ENCODE results near the gene SLC45A1. TPM values are rescaled to one million over a fixed set of nuclear protein-coding genes. Genes with fewer than 3 reads are reported as not detected.
A peak's percentile ranks its signal among the peaks of the same experiment; 100 is the strongest.
"Not testable (repeated sequence)": the region's sequence is repeated elsewhere in the genome, so short reads cannot be mapped to it uniquely, and the experiment has no call there.

The SLC45A1 gene
- 1.0 and 4.8 TPM in 2 replicates for total RNA-seq (2012; rRNA removed)

DNA sequence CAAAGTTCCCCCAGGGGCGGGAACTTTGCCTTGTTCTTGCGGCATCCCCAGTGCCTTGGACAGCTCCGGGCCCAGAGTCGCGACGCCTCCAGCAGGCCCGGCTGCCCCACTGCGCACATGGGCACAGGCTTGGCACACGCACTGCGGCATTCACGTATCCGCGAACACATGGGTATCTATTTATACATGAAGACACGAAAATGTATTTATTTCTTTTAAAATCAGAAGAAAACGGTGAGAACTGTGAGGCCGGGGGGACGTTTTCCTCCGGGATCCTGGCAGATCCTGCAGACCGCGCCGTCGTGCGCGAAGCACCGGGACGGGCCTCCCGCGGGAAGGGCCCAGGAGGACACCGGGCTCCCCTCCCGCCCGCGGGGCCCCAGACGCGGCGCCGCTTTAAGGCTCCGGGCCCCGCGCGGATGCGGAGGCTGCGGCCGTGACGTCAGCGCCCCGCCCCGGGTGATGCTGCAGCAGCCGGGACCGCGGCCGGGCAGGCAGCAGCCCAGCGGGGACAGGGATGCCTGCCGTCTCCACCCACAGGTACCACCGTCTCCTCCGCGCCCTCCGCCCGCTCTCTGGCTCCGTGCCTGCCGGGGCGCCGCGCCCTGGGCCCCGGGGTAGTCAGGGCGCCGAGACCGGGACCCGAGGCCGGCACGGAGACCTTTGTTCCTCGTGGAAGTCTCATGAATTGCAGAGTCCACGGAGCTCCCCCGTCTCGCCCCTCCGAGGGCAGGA, at the start of gene SLC45A1:
Gene SLC45A1 (plus strand): TSS at position 468 of the 735 bp plus-strand sequence. CDS start 6,216 bp downstream, outside the sequence.
- H3K4me2 ChIP-seq (ENCODE audit: low read length) = peak within 1 kb of the TSS; percentile 91
- peaks cover 15% of the 10 kb centered on the region for H3K4me1 ChIP-seq (ENCODE audit: control insufficient read depth, insufficient read depth, low read length)
- H3K9me3 ChIP-seq (replicated peaks; ENCODE audit: low read length) = no peaks in the 10 kb centered on the region
- no peaks in the 10 kb centered on the region for H3K27me3 ChIP-seq (ENCODE audit: control insufficient read depth, insufficient read depth, low read length)
- H3K36me3 ChIP-seq (ENCODE audit: insufficient read depth, low read length) = no peaks in the 10 kb centered on the region
- peak within 1 kb of the TSS; percentile 85 for H3K4me3 ChIP-seq (ENCODE audit: low read length)
- peak within 1 kb of the TSS; percentile 82 for H3K9ac ChIP-seq (ENCODE audit: low read depth, low read length)

DNA sequence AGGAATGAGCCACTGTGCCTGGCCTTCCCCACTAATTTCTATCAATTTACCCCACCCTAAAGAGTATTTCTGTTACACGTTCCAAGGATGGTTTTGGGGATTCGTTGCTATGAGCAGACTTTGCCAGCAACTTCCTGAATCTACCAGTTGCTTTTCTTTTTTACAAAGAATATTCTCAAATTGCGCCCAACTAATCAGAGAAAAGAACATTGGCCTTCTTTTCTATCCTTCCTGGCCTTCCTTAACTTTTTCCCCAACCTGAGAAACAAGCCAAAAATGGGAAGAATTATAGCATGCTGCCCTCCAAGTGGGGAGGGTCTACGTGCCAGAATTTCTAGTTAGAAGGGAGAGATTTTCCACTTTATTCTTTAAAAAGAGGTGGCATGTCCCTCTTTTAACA, 44.9 kb upstream of the SLC45A1 start:
- no peaks in the 10 kb centered on the region for H3K27me3 ChIP-seq (ENCODE audit: control insufficient read depth, insufficient read depth, low read length)
- H3K4me3 ChIP-seq (ENCODE audit: low read length) = no peak overlapping the region
- H3K4me2 ChIP-seq (ENCODE audit: low read length) = no peak overlapping the region

DNA sequence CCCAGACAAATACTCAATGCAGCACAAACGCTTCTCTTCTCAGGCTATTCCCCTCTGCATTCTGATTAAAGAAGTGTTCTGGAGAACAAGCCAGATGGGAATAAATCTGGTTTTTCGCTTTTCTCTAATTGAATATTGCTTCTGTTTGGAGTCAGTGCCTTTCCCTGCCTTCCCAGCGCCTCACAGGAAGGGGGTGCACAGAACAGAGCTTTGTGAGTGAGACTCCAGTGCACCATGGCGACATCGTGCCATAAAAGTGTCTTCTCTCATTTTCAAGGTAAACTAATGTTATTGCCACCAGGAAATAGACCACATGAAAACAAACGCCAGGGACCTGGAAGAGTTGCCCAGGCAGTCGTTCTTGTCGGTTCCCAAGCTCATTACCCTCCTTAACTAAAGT, 43.6 kb upstream of the SLC45A1 start:
- H3K27me3 ChIP-seq (ENCODE audit: control insufficient read depth, insufficient read depth, low read length) = no peaks in the 10 kb centered on the region
- no peaks in the 10 kb centered on the region for H3K9me3 ChIP-seq (replicated peaks; ENCODE audit: low read length)
- H3K4me1 ChIP-seq (ENCODE audit: control insufficient read depth, insufficient read depth, low read length) = no peaks in the 10 kb centered on the region
- H3K9ac ChIP-seq (ENCODE audit: low read depth, low read length) = no peak overlapping the region
- H3K4me3 ChIP-seq (ENCODE audit: low read length) = no peak overlapping the region
- H3K36me3 ChIP-seq (ENCODE audit: insufficient read depth, low read length) = no peaks in the 10 kb centered on the region
- H3K4me2 ChIP-seq (ENCODE audit: low read length) = no peak overlapping the region

More for the DNA sequence above, 44.9 kb upstream of the SLC45A1 start:
- Histone ChIP-seq H3K4me1 (ENCODE audit: control insufficient read depth, insufficient read depth, low read length) (no peaks in the 10 kb centered on the region), H3K36me3 (ENCODE audit: insufficient read depth, low read length) (no peaks in the 10 kb centered on the region), H3K9ac (ENCODE audit: low read depth, low read length) (no peak overlapping the region), H3K9me3 (replicated peaks; ENCODE audit: low read length) (no peaks in the 10 kb centered on the region)

DNA sequence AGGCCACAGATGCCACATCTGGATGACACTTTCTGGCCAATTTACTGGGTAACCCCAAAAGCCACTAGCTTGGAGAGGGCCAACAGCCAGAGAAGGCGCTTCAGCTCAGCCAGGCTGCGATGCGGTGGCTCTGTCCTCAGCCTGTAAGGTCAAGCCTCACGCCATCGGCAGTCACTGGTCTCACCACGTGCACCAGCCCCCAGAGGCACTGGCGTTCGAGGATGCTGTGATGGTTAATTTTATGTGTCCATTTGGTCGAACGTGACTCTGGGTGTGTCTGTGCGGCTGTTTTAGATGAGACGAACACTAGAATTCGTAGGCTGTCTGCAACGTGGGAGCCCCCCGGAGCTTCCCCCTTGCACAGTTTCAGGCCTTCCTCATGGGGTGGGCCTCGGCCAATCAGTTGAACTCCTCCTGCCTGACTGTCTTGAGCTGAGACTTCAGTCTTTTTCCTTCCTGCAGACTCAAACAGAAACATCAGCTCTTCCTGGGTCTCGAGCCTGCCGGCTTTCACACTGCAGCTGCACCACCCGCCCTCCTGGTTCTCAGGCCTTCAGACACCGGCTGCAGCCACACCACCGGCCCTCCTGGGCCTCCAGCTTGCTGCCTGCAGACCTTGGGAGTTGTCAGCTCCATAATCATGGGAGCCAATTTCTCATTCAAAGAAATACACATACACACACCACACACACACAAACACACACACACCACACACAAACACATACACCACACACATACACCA, 41.6 kb upstream of the SLC45A1 start:
- Histone ChIP-seq H3K4me1 (ENCODE audit: control insufficient read depth, insufficient read depth, low read length) (no peaks in the 10 kb centered on the region), H3K4me2 (ENCODE audit: low read length) (no peak overlapping the region), H3K9ac (ENCODE audit: low read depth, low read length) (no peak overlapping the region), H3K4me3 (ENCODE audit: low read length) (no peak overlapping the region), H3K36me3 (ENCODE audit: insufficient read depth, low read length) (no peaks in the 10 kb centered on the region), H3K9me3 (replicated peaks; ENCODE audit: low read length) (no peaks in the 10 kb centered on the region), H3K27me3 (ENCODE audit: control insufficient read depth, insufficient read depth, low read length) (no peaks in the 10 kb centered on the region)

DNA sequence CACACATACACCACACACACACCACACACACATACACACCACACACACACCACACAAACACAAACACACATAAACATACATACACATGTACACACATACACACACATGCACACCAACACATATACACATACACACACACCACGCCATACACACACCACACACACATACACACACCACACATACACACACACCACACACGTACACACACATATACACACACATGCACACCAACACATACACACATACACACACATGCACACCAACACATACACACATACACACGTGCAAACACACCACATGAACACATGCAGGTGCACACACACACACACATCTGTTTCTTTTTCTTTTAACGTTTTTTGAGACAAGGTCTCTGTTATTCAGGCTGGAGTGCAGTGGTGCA, 41.0 kb upstream of the SLC45A1 start:
- Histone ChIP-seq H3K36me3 (ENCODE audit: insufficient read depth, low read length) (no peaks in the 10 kb centered on the region), H3K27me3 (ENCODE audit: control insufficient read depth, insufficient read depth, low read length) (no peaks in the 10 kb centered on the region), H3K4me1 (ENCODE audit: control insufficient read depth, insufficient read depth, low read length) (no peaks in the 10 kb centered on the region), H3K4me2 (ENCODE audit: low read length) (no peak overlapping the region), H3K9ac (ENCODE audit: low read depth, low read length) (no peak overlapping the region), H3K4me3 (ENCODE audit: low read length) (no peak overlapping the region), H3K9me3 (replicated peaks; ENCODE audit: low read length) (no peaks in the 10 kb centered on the region)

DNA sequence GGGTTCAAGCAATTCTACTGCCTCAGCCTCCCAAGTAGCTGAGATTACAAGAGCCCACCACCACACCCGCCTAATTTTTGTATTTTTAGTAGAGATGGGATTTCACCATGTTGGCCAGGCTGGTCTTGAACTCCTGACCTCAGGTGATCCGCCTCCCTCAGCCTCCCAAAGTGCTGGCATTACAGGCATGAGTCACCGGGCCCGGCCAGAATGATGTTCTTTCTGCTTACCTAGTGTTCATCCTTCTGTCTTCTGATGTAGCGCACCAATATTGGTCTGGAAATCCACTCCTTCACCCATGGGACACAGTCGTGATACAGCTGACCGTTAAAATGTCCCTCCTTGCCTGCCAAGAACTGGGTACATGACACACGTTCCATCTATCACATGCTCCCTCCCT, 39.2 kb upstream of the SLC45A1 start:
- not testable (repeated sequence) for H3K9me3 ChIP-seq (replicated peaks; ENCODE audit: low read length); H3K27me3 ChIP-seq (ENCODE audit: control insufficient read depth, insufficient read depth, low read length); H3K9ac ChIP-seq (ENCODE audit: low read depth, low read length); H3K4me2 ChIP-seq (ENCODE audit: low read length); H3K4me1 ChIP-seq (ENCODE audit: control insufficient read depth, insufficient read depth, low read length); H3K36me3 ChIP-seq (ENCODE audit: insufficient read depth, low read length); H3K4me3 ChIP-seq (ENCODE audit: low read length)

DNA sequence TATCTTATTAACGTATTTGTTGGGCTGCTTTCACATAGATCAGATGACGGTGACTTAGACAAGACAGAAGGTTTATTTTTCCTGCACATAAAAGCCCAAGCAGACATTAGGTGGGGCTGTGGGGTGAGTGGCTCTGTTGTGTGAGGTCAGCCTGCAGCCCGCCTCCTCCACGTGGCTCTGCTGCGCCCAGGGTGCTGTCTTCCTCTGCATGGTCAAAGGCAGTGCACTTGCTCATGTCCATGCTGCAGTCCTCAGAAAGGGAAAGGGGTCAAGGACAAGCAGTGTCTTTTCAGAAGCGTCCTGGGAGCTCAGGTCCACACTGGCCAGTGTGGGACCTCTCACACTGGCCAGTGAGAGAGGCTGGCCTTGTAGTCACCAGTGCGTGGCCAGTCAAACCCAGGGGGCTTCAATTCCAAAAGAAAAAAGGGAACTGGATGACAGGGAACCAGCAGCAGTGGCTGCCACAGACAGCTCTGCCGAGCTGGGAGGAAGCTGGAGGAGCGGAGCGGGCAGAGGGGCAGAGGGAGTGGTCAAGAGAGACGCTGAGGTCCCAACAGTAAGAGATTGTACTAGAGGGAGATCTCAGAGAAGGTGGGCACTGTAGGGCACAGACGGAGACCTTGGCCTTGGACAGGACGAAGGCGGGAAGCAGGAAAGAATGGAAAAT, 35.9 kb upstream of the SLC45A1 start:
- no peak overlapping the region for H3K4me2 ChIP-seq (ENCODE audit: low read length)
- H3K4me3 ChIP-seq (ENCODE audit: low read length) = no peak overlapping the region
- H3K36me3 ChIP-seq (ENCODE audit: insufficient read depth, low read length) = no peaks in the 10 kb centered on the region
- no peak overlapping the region for H3K9ac ChIP-seq (ENCODE audit: low read depth, low read length)
- H3K27me3 ChIP-seq (ENCODE audit: control insufficient read depth, insufficient read depth, low read length) = no peaks in the 10 kb centered on the region
- peaks cover 5% of the 10 kb centered on the region for H3K4me1 ChIP-seq (ENCODE audit: control insufficient read depth, insufficient read depth, low read length)
- no peaks in the 10 kb centered on the region for H3K9me3 ChIP-seq (replicated peaks; ENCODE audit: low read length)

DNA sequence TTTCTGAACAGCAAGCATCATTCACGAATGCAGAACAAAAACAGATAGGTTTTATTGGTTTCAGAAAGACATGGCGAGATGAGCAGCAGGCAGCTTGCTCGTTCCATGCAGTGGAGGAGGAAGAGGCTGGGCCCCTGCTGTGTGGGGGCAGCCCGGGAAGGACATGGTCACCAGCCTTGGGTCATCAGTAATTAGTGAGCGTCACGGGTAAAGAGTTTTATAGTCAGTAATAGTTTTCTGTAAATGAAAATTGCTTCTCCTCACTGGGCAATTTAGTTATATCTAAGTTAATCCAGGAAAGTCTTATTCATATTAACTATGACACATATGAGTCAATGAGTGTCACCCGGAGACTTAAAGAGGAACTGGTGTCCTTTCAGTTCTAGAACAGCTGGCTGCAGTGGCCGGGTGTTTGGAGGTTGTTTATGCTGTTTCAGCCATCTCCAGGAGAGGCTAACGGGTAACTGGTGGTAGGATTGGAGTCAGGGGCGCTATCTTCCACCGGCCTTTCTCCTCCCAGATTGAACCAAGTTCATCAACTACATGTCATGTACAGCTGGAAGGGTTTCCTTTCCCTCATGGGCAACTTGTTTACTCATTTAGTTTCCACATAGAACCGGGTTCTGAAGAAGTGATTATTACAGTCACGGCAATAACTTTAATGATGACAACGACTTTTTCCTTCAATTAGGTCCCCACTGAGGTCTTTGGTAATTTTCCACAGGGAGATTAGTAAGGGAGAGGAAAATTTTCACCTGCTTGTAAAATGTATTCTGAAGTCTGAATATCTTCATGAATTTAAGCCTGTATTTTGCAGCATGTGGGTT, 34.6 kb upstream of the SLC45A1 start:
- H3K9me3 ChIP-seq (replicated peaks; ENCODE audit: low read length) = no peaks in the 10 kb centered on the region

DNA sequence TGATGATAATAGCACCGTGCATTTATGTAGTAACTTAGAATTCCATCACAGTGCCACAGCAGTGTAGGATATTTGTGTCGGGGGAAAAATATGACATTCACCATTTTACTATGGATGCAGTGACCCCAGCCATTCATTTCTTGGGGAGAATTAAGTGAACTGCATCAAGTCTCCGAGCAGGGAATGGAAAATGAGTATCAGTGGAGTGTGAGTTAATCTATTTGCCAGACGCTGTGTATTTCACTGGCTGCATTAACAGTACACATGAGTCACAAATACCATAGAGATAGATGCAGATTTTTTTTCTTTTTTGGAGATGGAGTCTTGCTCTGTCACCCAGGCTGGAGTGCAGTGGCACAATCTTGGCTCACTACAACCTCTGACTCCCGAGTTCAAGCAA, 33.8 kb upstream of the SLC45A1 start:
- no peak overlapping the region for H3K4me2 ChIP-seq (ENCODE audit: low read length)
- H3K9ac ChIP-seq (ENCODE audit: low read depth, low read length) = no peak overlapping the region
- no peaks in the 10 kb centered on the region for H3K9me3 ChIP-seq (replicated peaks; ENCODE audit: low read length)
- H3K27me3 ChIP-seq (ENCODE audit: control insufficient read depth, insufficient read depth, low read length) = no peaks in the 10 kb centered on the region
- peaks cover 5% of the 10 kb centered on the region for H3K4me1 ChIP-seq (ENCODE audit: control insufficient read depth, insufficient read depth, low read length)
- no peaks in the 10 kb centered on the region for H3K36me3 ChIP-seq (ENCODE audit: insufficient read depth, low read length)
- H3K4me3 ChIP-seq (ENCODE audit: low read length) = no peak overlapping the region

More for the DNA sequence above, 34.6 kb upstream of the SLC45A1 start:
- no peaks in the 10 kb centered on the region for H3K27me3 ChIP-seq (ENCODE audit: control insufficient read depth, insufficient read depth, low read length)
- H3K4me3 ChIP-seq (ENCODE audit: low read length) = no peak overlapping the region
- peaks cover 5% of the 10 kb centered on the region for H3K4me1 ChIP-seq (ENCODE audit: control insufficient read depth, insufficient read depth, low read length)
- H3K36me3 ChIP-seq (ENCODE audit: insufficient read depth, low read length) = no peaks in the 10 kb centered on the region
- no peak overlapping the region for H3K4me2 ChIP-seq (ENCODE audit: low read length)
- H3K9ac ChIP-seq (ENCODE audit: low read depth, low read length) = no peak overlapping the region

DNA sequence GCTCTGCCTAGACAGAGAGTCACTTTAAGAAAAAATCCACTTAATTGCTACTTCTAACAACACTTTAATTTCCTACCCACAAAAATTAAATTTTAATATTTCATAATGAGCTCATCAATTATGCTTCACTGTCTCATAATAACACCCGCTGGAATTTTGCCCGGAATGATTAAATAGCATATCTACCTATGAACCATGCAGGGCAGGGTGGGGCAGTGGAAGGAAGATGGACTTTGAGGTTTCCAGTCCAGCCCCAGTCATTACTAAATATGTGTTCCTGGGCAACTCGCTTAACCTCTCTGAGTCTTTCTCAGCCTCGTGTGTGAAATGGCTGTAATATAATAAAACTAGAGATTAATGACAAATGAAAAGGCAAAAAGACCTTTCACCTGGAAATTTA, 32.8 kb upstream of the SLC45A1 start:
- H3K36me3 ChIP-seq (ENCODE audit: insufficient read depth, low read length) = no peaks in the 10 kb centered on the region
- no peak overlapping the region for H3K9ac ChIP-seq (ENCODE audit: low read depth, low read length)
- H3K27me3 ChIP-seq (ENCODE audit: control insufficient read depth, insufficient read depth, low read length) = no peaks in the 10 kb centered on the region
- no peak overlapping the region for H3K4me3 ChIP-seq (ENCODE audit: low read length)
- peaks cover 5% of the 10 kb centered on the region for H3K4me1 ChIP-seq (ENCODE audit: control insufficient read depth, insufficient read depth, low read length)
- no peaks in the 10 kb centered on the region for H3K9me3 ChIP-seq (replicated peaks; ENCODE audit: low read length)
- no peak overlapping the region for H3K4me2 ChIP-seq (ENCODE audit: low read length)

DNA sequence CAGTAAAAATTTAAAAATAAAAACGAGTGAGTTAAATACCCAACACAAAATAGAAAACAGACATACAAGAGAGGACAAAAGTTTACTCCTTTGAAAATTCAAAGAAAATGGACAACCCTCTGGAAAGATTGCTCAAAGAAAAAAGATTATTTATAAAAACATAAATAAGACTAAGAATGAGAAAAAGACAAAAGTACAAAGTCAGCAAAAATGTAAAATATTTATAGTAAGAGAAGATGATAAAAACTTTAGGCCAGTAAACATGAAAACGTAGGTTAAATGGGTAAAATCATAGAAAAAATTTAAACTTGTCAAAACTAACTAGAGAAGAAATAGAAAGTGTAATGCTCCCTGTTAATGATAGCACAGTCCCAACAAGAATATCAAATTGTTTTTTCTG, 31.9 kb upstream of the SLC45A1 start:
- H3K4me3 ChIP-seq (ENCODE audit: low read length) = no peak overlapping the region
- no peak overlapping the region for H3K9ac ChIP-seq (ENCODE audit: low read depth, low read length)
- no peaks in the 10 kb centered on the region for H3K27me3 ChIP-seq (ENCODE audit: control insufficient read depth, insufficient read depth, low read length)
- H3K9me3 ChIP-seq (replicated peaks; ENCODE audit: low read length) = no peaks in the 10 kb centered on the region
- H3K4me2 ChIP-seq (ENCODE audit: low read length) = no peak overlapping the region
- H3K4me1 ChIP-seq (ENCODE audit: control insufficient read depth, insufficient read depth, low read length) = peaks cover 5% of the 10 kb centered on the region
- H3K36me3 ChIP-seq (ENCODE audit: insufficient read depth, low read length) = no peaks in the 10 kb centered on the region

All from skeletal muscle satellite cell (primary cell).